ENCODE results near the gene JAGN1.

- TF ChIP-seq EZH2 (IDR thresholded peaks at IDR 0.05; ENCODE audit: borderline replicate concordance, low read length) (no peak), CTCF (conservative IDR thresholded peaks at IDR 0.05 in 1 of 2, IDR thresholded peaks at IDR 0.05 in 1 of 2; ENCODE audit: extremely low read depth in 1 of 2, insufficient read depth in 1 of 2, low read depth in 1 of 2, low read length in 2 of 2) (no peak)
Measured at GRCh38 chr3:9855594-9855993, 34.8 kb upstream of the JAGN1 start.

Data from mammary epithelial cell (primary cell).